CD4-positive, alpha-beta T cell (primary cell): ENCODE measurements around the gene DNAH3. TPM values are rescaled to one million over a fixed set of nuclear protein-coding genes. Genes with fewer than 3 reads are reported as not detected.

Source experiments
- ATAC-seq: fragments of 200-7000 bp; cut with Tn5 transposase; one replicate; pipeline ENCODE4 v1.10.0; 2022; ENCODE audit warnings: mild to moderate bottlenecking; ENCODE audit not compliant: poor library complexity
- CTCF ChIA-PET: fragments of 350-600 bp; sonication (Branson Sonifier 250); formaldehyde crosslinking; loops from one replicate; lab custom pipeline; 2021; ENCODE audit warnings: antibody characterized with exemption, inconsistent platforms; lab: Charles Lee
- POLR2A ChIA-PET: fragments of 350-600 bp; sonication (Branson Sonifier 250); formaldehyde crosslinking; loops from one replicate; lab custom pipeline; 2021; ENCODE audit warnings: antibody characterized with exemption, inconsistent platforms; lab: Charles Lee
- DNase-seq, 14 experiments: peaks; one replicate each; pipeline ENCODE4 v3.0.0-alpha.2; 2013 to 2020; ENCODE audit warnings: mixed read lengths in 2 of 14
- H3K27ac ChIP-seq, 2 donors: one replicate each; pipeline versions ENCODE4 v1.5.1 to v1.7.0; 2013; ENCODE audit warnings: low read length in 2 of 2, low read depth in 1 of 2, mild to moderate bottlenecking in 1 of 2
- H3K27me3 ChIP-seq, 2 experiments: 1 replicate in 1 of 2; 2 replicates in 1 of 2; pipeline versions ENCODE4 v1.6.1 to v1.7.0; 2013; ENCODE audit warnings: low read length in 2 of 2, control low read depth in 1 of 2, mild to moderate bottlenecking in 1 of 2, moderate library complexity in 1 of 2; ENCODE audit not compliant: insufficient read depth in 2 of 2, control insufficient read depth in 1 of 2
- H3K36me3 ChIP-seq: one replicate; pipeline ENCODE4 v1.6.1; 2013; ENCODE audit warnings: low read length, control low read depth; ENCODE audit not compliant: insufficient read depth
- H3K4me1 ChIP-seq: one replicate; pipeline ENCODE4 v1.6.1; 2013; ENCODE audit warnings: low read length, control low read depth; ENCODE audit not compliant: insufficient read depth
- H3K4me3 ChIP-seq: one replicate; pipeline ENCODE4 v1.5.1; 2013; ENCODE audit warnings: mild to moderate bottlenecking, low read length, moderate library complexity
- H3K9me3 ChIP-seq, 2 experiments: 1 replicate in 1 of 2; 2 replicates in 1 of 2; pipeline versions ENCODE4 v1.6.1 to v1.7.0; 2013; ENCODE audit warnings: low read length in 2 of 2, mild to moderate bottlenecking in 2 of 2, control low read depth in 1 of 2, moderate library complexity in 1 of 2; ENCODE audit not compliant: control insufficient read depth in 1 of 2, insufficient read depth in 1 of 2
- H3K27ac Mint-ChIP-seq: one replicate; pipeline ENCODE4 v1.8.0; 2020; ENCODE audit warnings: mixed read lengths
- H3K27me3 Mint-ChIP-seq: one replicate; pipeline ENCODE4 v1.8.0; 2021; ENCODE audit warnings: mixed read lengths
- H3K36me3 Mint-ChIP-seq: one replicate; pipeline ENCODE4 v1.8.0; 2021; ENCODE audit warnings: low read depth, mixed read lengths
- H3K4me1 Mint-ChIP-seq: one replicate; pipeline ENCODE4 v1.8.0; 2021; ENCODE audit warnings: low read depth, mixed read lengths
- H3K4me3 Mint-ChIP-seq: one replicate; pipeline ENCODE4 v1.8.0; 2020; ENCODE audit warnings: mild to moderate bottlenecking, mixed read lengths
- H3K9me3 Mint-ChIP-seq: one replicate; pipeline ENCODE4 v1.8.0; 2020; ENCODE audit warnings: mixed read lengths
- intact Hi-C, 2 experiments: fragments of 100-400 bp; cut with DNase I in 1 of 2; cut with micrococcal nuclease in 1 of 2; formaldehyde crosslinking; loops; one replicate each; pipeline versions ENCODE4 v1.15.1 to v1.9.0; 2023 to 2025; cut with DNase I, micrococcal nuclease
- total RNA-seq, 174 experiments: library from RNA in 2 of 174; stranded (reverse) in 2 of 174; gene quantifications; one replicate each; pipeline ENCODE4 v1.2.3 and lab custom pipeline; 2021 to 2026
- TF ChIP-seq, protein P1 (sequence below): fragments of 200-600 bp; IDR thresholded peaks from one replicate; pipeline ENCODE4 v1.8.0; 2022; ENCODE audit warnings: antibody characterized with exemption, mild to moderate bottlenecking

DNAH3 gene
- total RNA-seq, 2 experiments from 2014 or later: not detected

DNA sequence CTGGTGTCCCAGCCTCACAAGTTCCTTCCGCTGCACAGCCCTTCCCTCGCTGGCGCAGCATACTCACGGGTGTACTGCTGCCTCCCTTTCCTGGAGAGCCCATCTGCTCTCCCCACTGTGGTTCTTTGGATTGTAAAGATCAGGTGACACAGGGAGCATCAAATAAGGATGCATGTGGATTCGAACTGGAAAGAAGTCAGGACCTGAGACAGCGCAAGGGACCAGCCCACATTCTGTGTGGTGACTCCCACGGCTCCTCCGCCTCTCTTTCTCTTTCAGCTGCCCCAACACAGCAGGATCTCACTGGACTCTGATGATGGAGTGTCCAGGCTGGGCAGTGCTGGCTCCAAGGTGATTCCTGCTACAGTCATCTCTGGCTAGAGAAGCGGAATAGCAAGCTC, 15.9 kb upstream of the DNAH3 start:
- H3K36me3 ChIP-seq: peaks cover 22% of the 10 kb centered on the region
- H3K9me3 Mint-ChIP-seq: no peaks in the 10 kb centered on the region
- no peak overlapping the region for H3K4me3 ChIP-seq
- ChIA-PET POLR2A (interaction anchor here (1.0 kb wide), 1 partner anchor 8 kb away, joined by 4 read pairs; the partner anchor contains the start of gene LDAF1), CTCF (no interaction called here)
- H3K27me3 ChIP-seq: no peaks in the 10 kb centered on the region
- H3K36me3 Mint-ChIP-seq: peaks cover 62% of the 10 kb centered on the region
- H3K4me1 Mint-ChIP-seq: no peaks in the 10 kb centered on the region
- no peak for ATAC-seq
- no peaks in the 10 kb centered on the region for H3K9me3 ChIP-seq
- H3K4me3 Mint-ChIP-seq: no peak overlapping the region
- DNase-seq: no peak
- H3K27me3 Mint-ChIP-seq: no peaks in the 10 kb centered on the region
- intact Hi-C loops: no loop called here
- H3K27ac ChIP-seq: no peak overlapping the region
- no peak overlapping the region for H3K27ac Mint-ChIP-seq
- H3K4me1 ChIP-seq: peaks cover 2% of the 10 kb centered on the region
- TF ChIP-seq, protein P1, sequence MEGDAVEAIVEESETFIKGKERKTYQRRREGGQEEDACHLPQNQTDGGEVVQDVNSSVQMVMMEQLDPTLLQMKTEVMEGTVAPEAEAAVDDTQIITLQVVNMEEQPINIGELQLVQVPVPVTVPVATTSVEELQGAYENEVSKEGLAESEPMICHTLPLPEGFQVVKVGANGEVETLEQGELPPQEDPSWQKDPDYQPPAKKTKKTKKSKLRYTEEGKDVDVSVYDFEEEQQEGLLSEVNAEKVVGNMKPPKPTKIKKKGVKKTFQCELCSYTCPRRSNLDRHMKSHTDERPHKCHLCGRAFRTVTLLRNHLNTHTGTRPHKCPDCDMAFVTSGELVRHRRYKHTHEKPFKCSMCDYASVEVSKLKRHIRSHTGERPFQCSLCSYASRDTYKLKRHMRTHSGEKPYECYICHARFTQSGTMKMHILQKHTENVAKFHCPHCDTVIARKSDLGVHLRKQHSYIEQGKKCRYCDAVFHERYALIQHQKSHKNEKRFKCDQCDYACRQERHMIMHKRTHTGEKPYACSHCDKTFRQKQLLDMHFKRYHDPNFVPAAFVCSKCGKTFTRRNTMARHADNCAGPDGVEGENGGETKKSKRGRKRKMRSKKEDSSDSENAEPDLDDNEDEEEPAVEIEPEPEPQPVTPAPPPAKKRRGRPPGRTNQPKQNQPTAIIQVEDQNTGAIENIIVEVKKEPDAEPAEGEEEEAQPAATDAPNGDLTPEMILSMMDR: no peak

DNA sequence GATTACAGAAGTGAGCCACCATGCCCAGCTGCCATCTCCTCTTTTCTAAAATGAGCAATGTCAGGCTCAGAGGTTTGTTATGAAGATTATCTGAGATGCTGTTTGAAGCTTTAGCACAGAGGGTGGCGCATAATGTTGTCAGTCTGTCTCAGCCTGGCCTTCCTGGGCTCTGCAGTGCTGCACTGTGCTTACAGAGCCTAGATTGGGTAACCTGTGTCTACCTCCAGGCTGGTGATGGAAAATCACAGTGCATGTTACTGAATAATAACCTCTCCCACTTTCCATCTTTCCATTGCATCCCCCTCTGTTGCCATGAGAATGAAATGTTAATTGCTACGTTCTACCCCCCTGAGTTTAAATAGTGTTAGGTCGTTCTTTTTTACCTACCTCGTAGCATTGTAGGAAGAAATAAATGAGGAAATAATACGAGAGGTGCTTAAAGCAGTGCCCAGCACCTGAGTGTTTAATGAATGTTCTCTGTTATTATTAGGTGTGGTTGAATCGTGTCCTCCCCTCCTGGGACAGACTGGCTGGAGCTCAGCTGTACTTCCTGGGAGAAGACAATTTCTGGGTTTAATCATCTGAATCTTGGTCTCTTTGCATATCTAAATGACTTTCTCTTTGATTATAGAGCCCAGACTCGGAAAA, 14.0 kb upstream of the DNAH3 start:
- peaks cover 6% of the 10 kb centered on the region for H3K36me3 ChIP-seq
- no peak for ATAC-seq
- H3K36me3 Mint-ChIP-seq: peaks cover 46% of the 10 kb centered on the region
- ChIA-PET POLR2A (no interaction called here), CTCF (interaction anchor here (0.6 kb wide), 1 partner anchor 241 kb away, joined by 3 read pairs; no protein-coding TSS in a partner anchor)
- no peak overlapping the region for H3K4me3 Mint-ChIP-seq
- TF ChIP-seq, protein P1: no peak
- no peaks in the 10 kb centered on the region for H3K27me3 Mint-ChIP-seq
- no peak overlapping the region for H3K4me3 ChIP-seq
- peaks cover 11% of the 10 kb centered on the region for H3K4me1 Mint-ChIP-seq
- H3K9me3 ChIP-seq: no peaks in the 10 kb centered on the region
- no peaks in the 10 kb centered on the region for H3K27me3 ChIP-seq
- no peak for DNase-seq
- intact Hi-C loops: no loop called here
- no peak overlapping the region for H3K27ac ChIP-seq
- no peaks in the 10 kb centered on the region for H3K9me3 Mint-ChIP-seq
- H3K27ac Mint-ChIP-seq: no peak overlapping the region
- peaks cover 4% of the 10 kb centered on the region for H3K4me1 ChIP-seq

DNA sequence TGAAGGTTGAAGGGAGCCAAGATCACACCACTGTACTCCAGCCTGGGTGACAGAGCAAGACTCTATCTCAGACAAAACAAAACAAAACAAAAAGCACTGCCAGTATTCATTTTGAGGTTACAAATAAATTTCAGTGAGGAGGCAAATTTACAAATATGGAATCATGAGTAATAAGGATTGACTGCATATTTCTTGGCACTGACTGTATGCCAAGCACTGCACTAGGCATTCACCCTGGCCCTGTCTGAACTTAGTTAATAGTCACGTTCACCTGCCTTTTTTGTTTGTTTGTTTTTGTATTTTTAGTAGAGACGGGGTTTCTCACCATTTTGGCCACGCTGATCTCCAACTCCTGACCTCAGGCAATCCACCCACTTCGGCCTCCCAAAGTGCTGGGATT, 12.9 kb upstream of the DNAH3 start:
- CTCF ChIA-PET: no interaction called here
- Histone ChIP-seq H3K4me1 (peaks cover 12% of the 10 kb centered on the region), H3K4me3 (no peak overlapping the region), H3K27ac (no peak overlapping the region), H3K36me3 (peaks cover 6% of the 10 kb centered on the region), H3K9me3 (no peaks in the 10 kb centered on the region), H3K27me3 (no peaks in the 10 kb centered on the region)
- intact Hi-C loops: no loop called here
- no peak for DNase-seq
- H3K4me1 Mint-ChIP-seq: peaks cover 16% of the 10 kb centered on the region
- H3K27me3 Mint-ChIP-seq: no peaks in the 10 kb centered on the region
- H3K27ac Mint-ChIP-seq: no peak overlapping the region
- TF ChIP-seq, protein P1: no peak
- no peaks in the 10 kb centered on the region for H3K9me3 Mint-ChIP-seq
- ATAC-seq: no peak
- H3K4me3 Mint-ChIP-seq: no peak overlapping the region
- POLR2A ChIA-PET: no interaction called here
- peaks cover 46% of the 10 kb centered on the region for H3K36me3 Mint-ChIP-seq
